HUES48 (cell line): ENCODE data around the gene PCDHA5.
"Not testable (repeated sequence)": the region's sequence is repeated elsewhere in the genome, so short reads cannot be mapped to it uniquely, and the experiment has no call there.

Experiments used
- H3K27ac ChIP-seq: one replicate; pipeline ENCODE4 v1.7.0; 2013; ENCODE audit warnings: low read depth, low read length, inconsistent platforms
- H3K27me3 ChIP-seq: 2 replicates; pipeline ENCODE4 v1.6.1; 2013; ENCODE audit warnings: mild to moderate bottlenecking, low read length; ENCODE audit not compliant: control insufficient read depth, insufficient read depth
- H3K36me3 ChIP-seq: 2 replicates; pipeline ENCODE4 v1.6.1; 2013; ENCODE audit warnings: low read length; ENCODE audit not compliant: control insufficient read depth, insufficient read depth
- H3K4me1 ChIP-seq: 2 replicates; pipeline ENCODE4 v1.6.1; 2013; ENCODE audit warnings: mild to moderate bottlenecking, low read length; ENCODE audit not compliant: control insufficient read depth, insufficient read depth
- H3K4me3 ChIP-seq: 2 replicates; pipeline ENCODE4 v1.5.1; 2013; ENCODE audit warnings: mild to moderate bottlenecking, low read depth, low read length
- H3K9ac ChIP-seq: 2 replicates; pipeline ENCODE4 v1.6.1; 2013; ENCODE audit warnings: mild to moderate bottlenecking, low read depth, low read length, moderate library complexity
- H3K9me3 ChIP-seq: 2 replicates; pipeline ENCODE4 v1.6.1; 2013; ENCODE audit warnings: low read length; ENCODE audit not compliant: control insufficient read depth, insufficient read depth

PCDHA5 gene

GRCh38 chr5:140800816-140801493 is 20.5 kb upstream of the PCDHA5 start, which contains the start of gene PCDHA3:
TSS of gene PCDHA3 (plus strand) at chr5:140801057.
- Histone ChIP-seq H3K36me3 (no peaks in the 10 kb centered on the region), H3K9ac (no peak within 1 kb of the TSS), H3K9me3 (peaks cover 14% of the 10 kb centered on the region; the same call in 1 of the 2 replicates), H3K27ac (no peak within 1 kb of the TSS), H3K27me3 (no peaks in the 10 kb centered on the region), H3K4me1 (no peaks in the 10 kb centered on the region), H3K4me3 (no peak within 1 kb of the TSS; the same call in 1 of the 2 replicates)

GRCh38 chr5:140801494-140801841 is 19.9 kb upstream of the PCDHA5 start:
- H3K36me3 ChIP-seq = no peaks in the 10 kb centered on the region
- no peak overlapping the region; the same call in 1 of the 2 replicates for H3K4me3 ChIP-seq
- peaks cover 14% of the 10 kb centered on the region; the same call in 1 of the 2 replicates for H3K9me3 ChIP-seq
- H3K9ac ChIP-seq = no peak overlapping the region
- H3K27ac ChIP-seq = no peak overlapping the region
- no peaks in the 10 kb centered on the region for H3K27me3 ChIP-seq
- no peaks in the 10 kb centered on the region for H3K4me1 ChIP-seq

- not testable (repeated sequence) for H3K27me3 ChIP-seq, H3K4me3 ChIP-seq, H3K9ac ChIP-seq, H3K36me3 ChIP-seq, H3K4me1 ChIP-seq, H3K27ac ChIP-seq
- peaks cover 14% of the 10 kb centered on the region; the same call in 1 of the 2 replicates for H3K9me3 ChIP-seq
Observed at GRCh38 chr5:140802381-140802780, 19.0 kb upstream of the PCDHA5 start.

- Histone ChIP-seq H3K9ac (no peak overlapping the region), H3K9me3 (peaks cover 14% of the 10 kb centered on the region; the same call in 1 of the 2 replicates), H3K4me1 (no peaks in the 10 kb centered on the region), H3K36me3 (no peaks in the 10 kb centered on the region), H3K4me3 (no peak overlapping the region), H3K27me3 (no peaks in the 10 kb centered on the region), H3K27ac (no peak overlapping the region)
Observed at GRCh38 chr5:140802781-140803271, 18.6 kb upstream of the PCDHA5 start.

- H3K27me3 ChIP-seq = no peaks in the 10 kb centered on the region
- peak within 1 kb of the TSS; percentile 83 for H3K4me3 ChIP-seq
- H3K9ac ChIP-seq = peak within 1 kb of the TSS; percentile 80
- no peak within 1 kb of the TSS for H3K27ac ChIP-seq
- H3K36me3 ChIP-seq = no peaks in the 10 kb centered on the region
- H3K9me3 ChIP-seq = peaks cover 6% of the 10 kb centered on the region; the same call in 1 of the 2 replicates
- no peaks in the 10 kb centered on the region for H3K4me1 ChIP-seq
Observed at GRCh38 chr5:140806834-140807775, 14.3 kb upstream of the PCDHA5 start, which contains the start of gene PCDHA4. TSS of gene PCDHA4 (plus strand) at chr5:140807068.

GRCh38 chr5:140808241-140808888 is 13.0 kb upstream of the PCDHA5 start:
- not testable (repeated sequence) for H3K4me3 ChIP-seq

GRCh38 chr5:140808889-140809291 is 12.5 kb upstream of the PCDHA5 start:
- Histone ChIP-seq H3K27ac (no peak overlapping the region), H3K36me3 (no peaks in the 10 kb centered on the region), H3K4me3 (no peak overlapping the region), H3K9me3 (no peaks in the 10 kb centered on the region), H3K27me3 (no peaks in the 10 kb centered on the region), H3K4me1 (no peaks in the 10 kb centered on the region), H3K9ac (no peak overlapping the region)

More at GRCh38 chr5:140808241-140808888, 13.0 kb upstream of the PCDHA5 start:
- H3K36me3 ChIP-seq, H3K27ac ChIP-seq, H3K9me3 ChIP-seq, H3K4me1 ChIP-seq, H3K27me3 ChIP-seq, H3K9ac ChIP-seq: not testable (repeated sequence)

GRCh38 chr5:140822281-140822629 is 842 bp downstream of the PCDHA5 start:
- H3K27me3 ChIP-seq = no peaks in the 10 kb centered on the region
- no peak overlapping the region for H3K4me3 ChIP-seq
- H3K9me3 ChIP-seq = no peaks in the 10 kb centered on the region
- no peak overlapping the region for H3K9ac ChIP-seq
- H3K27ac ChIP-seq = no peak overlapping the region
- H3K36me3 ChIP-seq = no peaks in the 10 kb centered on the region
- H3K4me1 ChIP-seq = no peaks in the 10 kb centered on the region

- not testable (repeated sequence) for H3K36me3 ChIP-seq, H3K9ac ChIP-seq, H3K4me3 ChIP-seq, H3K9me3 ChIP-seq, H3K27me3 ChIP-seq, H3K27ac ChIP-seq, H3K4me1 ChIP-seq
Observed at GRCh38 chr5:140822969-140823368, 1.6 kb downstream of the PCDHA5 start.

- Histone ChIP-seq H3K9me3 (no peaks in the 10 kb centered on the region), H3K27ac (no peak overlapping the region), H3K9ac (no peak overlapping the region), H3K4me3 (no peak overlapping the region), H3K4me1 (no peaks in the 10 kb centered on the region), H3K36me3 (no peaks in the 10 kb centered on the region), H3K27me3 (no peaks in the 10 kb centered on the region)
Observed at GRCh38 chr5:140823475-140823874, 2.1 kb downstream of the PCDHA5 start.
